HEK293 (cell line): Measurements from ENCODE around the gene PLCG2.

Source experiments
- CTCF ChIA-PET: fragments of 350-600 bp; formaldehyde crosslinking; extraction: SDS; loops from one replicate; lab custom pipeline; 2021; ENCODE audit warnings: antibody characterized with exemption; lab: Yijun Ruan, JAX
- POLR2A ChIA-PET: fragments of 300-600 bp; formaldehyde crosslinking; extraction: SDS; loops from one replicate; lab custom pipeline; 2020; ENCODE audit warnings: antibody characterized with exemption, inconsistent platforms; lab: Yijun Ruan, JAX
- H3K27ac ChIP-seq: fragments of 200-500 bp; sonication (Bioruptor generic); 2 replicates; pipeline ENCODE4 v1.5.1; 2014; ENCODE audit warnings: low read depth, low read length, control low read depth, inconsistent platforms; ENCODE audit errors: extremely low read depth
- H3K36me3 ChIP-seq, 2 experiments: fragments of 200-500 bp in 1 of 2; sonication (Bioruptor generic) in 1 of 2; 1 replicate in 1 of 2; 2 replicates in 1 of 2; pipeline ENCODE4 v1.5.1; 2014 to 2017; ENCODE audit warnings: inconsistent platforms in 2 of 2, low read length in 2 of 2; ENCODE audit not compliant: control insufficient read depth in 2 of 2, insufficient read depth in 1 of 2
- H3K4me1 ChIP-seq: fragments of 200-500 bp; sonication (Bioruptor generic); 2 replicates; pipeline ENCODE4 v1.5.1; 2014; ENCODE audit warnings: mild to moderate bottlenecking, low read length, inconsistent platforms; ENCODE audit not compliant: control insufficient read depth, insufficient read depth
- H3K4me3 ChIP-seq: 2 replicates; pipeline ENCODE4 v1.5.1; 2011; ENCODE audit warnings: low read depth, mild to moderate bottlenecking, control low read depth, low read length, moderate library complexity
- H3K9me3 ChIP-seq: fragments of 200-500 bp; sonication (Bioruptor generic); 2 replicates; pipeline ENCODE4 v1.5.1; 2014; ENCODE audit warnings: low read depth, low read length, inconsistent platforms; ENCODE audit not compliant: control insufficient read depth, insufficient read depth
- EGR2 ChIP-seq: fragments of 450-650 bp; formaldehyde crosslinking; IDR thresholded peaks from 2 replicates; pipeline ENCODE4 v1.5.1; 2016; ENCODE audit warnings: low read depth, missing biosample characterization, missing genetic modification characterization
- OVOL3 ChIP-seq: fragments of 450-650 bp; formaldehyde crosslinking; IDR thresholded peaks from 2 replicates; pipeline ENCODE4 v1.5.1; 2016; ENCODE audit warnings: missing biosample characterization, missing genetic modification characterization
- PRDM1 ChIP-seq: fragments of 450-650 bp; formaldehyde crosslinking; IDR thresholded peaks from 2 replicates; pipeline ENCODE4; 2016; ENCODE audit warnings: missing biosample characterization, missing genetic modification characterization
- SALL2 ChIP-seq: fragments of 450-650 bp; formaldehyde crosslinking; IDR thresholded peaks from 2 replicates; pipeline ENCODE4 v1.5.0; 2017; ENCODE audit warnings: missing biosample characterization, mild to moderate bottlenecking, missing genetic modification characterization, borderline replicate concordance
- SCRT2 ChIP-seq: fragments of 450-650 bp; formaldehyde crosslinking; IDR thresholded peaks from 2 replicates; pipeline ENCODE4 v1.5.1; 2016; ENCODE audit warnings: missing biosample characterization, missing genetic modification characterization
- SETDB1 ChIP-seq: IDR thresholded peaks from one replicate; pipeline ENCODE4 v1.6.1; 2017; ENCODE audit warnings: mild to moderate bottlenecking, low read length, moderate library complexity, mixed read lengths; ENCODE audit not compliant: insufficient read length
- TRIM28 ChIP-seq: IDR thresholded peaks from 2 replicates; pipeline ENCODE4 v1.6.1; 2011; ENCODE audit warnings: low read length, control low read depth, borderline replicate concordance
- YY1 ChIP-seq: fragments of 450-650 bp; formaldehyde crosslinking; IDR thresholded peaks from 2 replicates; pipeline ENCODE4 v1.5.1; 2018; ENCODE audit warnings: missing biosample characterization, missing genetic modification characterization
- YY2 ChIP-seq: fragments of 450-650 bp; formaldehyde crosslinking; IDR thresholded peaks from 2 replicates; pipeline ENCODE4 v1.5.1; 2016; ENCODE audit warnings: missing biosample characterization, missing genetic modification characterization
- ZBTB17 ChIP-seq: fragments of 450-650 bp; formaldehyde crosslinking; IDR thresholded peaks from 2 replicates; pipeline ENCODE4 v1.5.1; 2016; ENCODE audit warnings: missing biosample characterization, missing genetic modification characterization
- ZFP3 ChIP-seq: fragments of 450-650 bp; formaldehyde crosslinking; IDR thresholded peaks from 2 replicates; pipeline ENCODE4 v1.5.1; 2016; ENCODE audit warnings: low read depth, missing biosample characterization, missing genetic modification characterization
- ZNF112 ChIP-seq: fragments of 450-650 bp; formaldehyde crosslinking; IDR thresholded peaks from 2 replicates; pipeline ENCODE4 v1.5.0; 2017; ENCODE audit warnings: missing biosample characterization, missing genetic modification characterization
- ZNF175 ChIP-seq: fragments of 450-650 bp; formaldehyde crosslinking; IDR thresholded peaks from 2 replicates; pipeline ENCODE4 v1.5.1; 2016; ENCODE audit warnings: missing biosample characterization, missing genetic modification characterization
- ZNF211 ChIP-seq: fragments of 450-650 bp; formaldehyde crosslinking; IDR thresholded peaks from 2 replicates; pipeline ENCODE4 v1.5.1; 2016; ENCODE audit warnings: low read depth, missing biosample characterization, missing genetic modification characterization
- ZNF292 ChIP-seq: fragments of 450-650 bp; formaldehyde crosslinking; IDR thresholded peaks from 2 replicates; pipeline ENCODE4 v1.5.1; 2016; ENCODE audit warnings: low read depth, missing biosample characterization, missing genetic modification characterization, borderline replicate concordance
- ZNF423 ChIP-seq: fragments of 450-650 bp; formaldehyde crosslinking; IDR thresholded peaks from 2 replicates; pipeline ENCODE4 v1.5.1; 2016; ENCODE audit warnings: missing biosample characterization, missing genetic modification characterization
- ZNF549 ChIP-seq: fragments of 450-650 bp; IDR thresholded peaks from 2 replicates; pipeline ENCODE4 v1.5.1; 2018; ENCODE audit warnings: missing biosample characterization, missing genetic modification characterization, mild to moderate bottlenecking, inconsistent platforms, moderate library complexity
- ZNF600 ChIP-seq: fragments of 450-650 bp; formaldehyde crosslinking; IDR thresholded peaks from 2 replicates; pipeline ENCODE4 v1.5.1; 2016; ENCODE audit warnings: missing biosample characterization, missing genetic modification characterization
- ZNF610 ChIP-seq: fragments of 450-650 bp; formaldehyde crosslinking; IDR thresholded peaks from 2 replicates; pipeline ENCODE4 v1.5.1; 2016; ENCODE audit warnings: missing biosample characterization, missing genetic modification characterization, borderline replicate concordance
- ZNF626 ChIP-seq: fragments of 450-650 bp; sonication (Bioruptor Pico); formaldehyde crosslinking; IDR thresholded peaks from 2 replicates; pipeline ENCODE4 v1.5.1; 2018; ENCODE audit warnings: missing biosample characterization, missing genetic modification characterization, inconsistent platforms
- ZNF791 ChIP-seq: fragments of 450-650 bp; formaldehyde crosslinking; IDR thresholded peaks from 2 replicates; pipeline ENCODE4 v1.5.1; 2016; ENCODE audit warnings: missing biosample characterization, missing genetic modification characterization
- ZSCAN23 ChIP-seq: fragments of 450-650 bp; formaldehyde crosslinking; IDR thresholded peaks from 2 replicates; pipeline ENCODE4 v1.5.1; 2016; ENCODE audit warnings: missing biosample characterization, missing genetic modification characterization
- TF ChIP-seq, protein P1 (sequence below): fragments of 450-650 bp; formaldehyde crosslinking; IDR thresholded peaks from 2 replicates; pipeline ENCODE4 v1.5.1; 2016; ENCODE audit warnings: missing biosample characterization, missing genetic modification characterization
- TF ChIP-seq, protein P2 (sequence below): fragments of 450-650 bp; IDR thresholded peaks from 2 replicates; pipeline ENCODE4 v1.5.1; 2018; ENCODE audit warnings: missing biosample characterization, mild to moderate bottlenecking, missing genetic modification characterization
- TF ChIP-seq, protein P3 (sequence below): fragments of 450-650 bp; formaldehyde crosslinking; IDR thresholded peaks from 2 replicates; pipeline ENCODE4 v1.5.1; 2016; ENCODE audit warnings: missing biosample characterization, missing genetic modification characterization
- TF ChIP-seq, protein P4 (sequence below): fragments of 450-650 bp; formaldehyde crosslinking; IDR thresholded peaks from 2 replicates; pipeline ENCODE4 v1.5.1; 2016; ENCODE audit warnings: missing biosample characterization, missing genetic modification characterization
- TF ChIP-seq, protein P5 (sequence below): fragments of 450-650 bp; formaldehyde crosslinking; IDR thresholded peaks from 2 replicates; pipeline ENCODE4; 2016; ENCODE audit warnings: missing biosample characterization, missing genetic modification characterization

PLCG2 gene

DNA sequence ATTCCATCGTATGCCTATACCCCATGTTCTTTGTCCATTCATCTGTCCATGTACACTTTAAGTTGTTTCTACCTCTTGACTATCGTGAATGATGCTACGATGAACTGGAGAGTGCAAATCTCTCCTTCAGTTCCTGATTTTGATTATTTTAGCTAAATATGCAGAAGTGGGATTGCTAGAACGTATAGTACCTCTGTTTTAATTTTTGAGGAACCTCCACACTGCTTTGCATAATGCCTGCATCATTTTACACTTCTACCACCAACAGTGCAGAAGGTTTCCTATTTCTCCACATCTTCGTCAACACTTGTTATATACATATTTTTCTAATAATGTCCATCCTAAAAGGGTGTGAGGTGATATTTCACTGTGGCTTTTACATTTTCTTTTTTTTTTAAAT is 188.3 kb downstream of the PLCG2 start:
- Histone ChIP-seq H3K4me3 (no peak overlapping the region), H3K27ac (no peak overlapping the region), H3K9me3 (no peaks in the 10 kb centered on the region), H3K4me1 (no peaks in the 10 kb centered on the region)
- CTCF ChIA-PET = no interaction called here
- TF ChIP-seq, protein P1, sequence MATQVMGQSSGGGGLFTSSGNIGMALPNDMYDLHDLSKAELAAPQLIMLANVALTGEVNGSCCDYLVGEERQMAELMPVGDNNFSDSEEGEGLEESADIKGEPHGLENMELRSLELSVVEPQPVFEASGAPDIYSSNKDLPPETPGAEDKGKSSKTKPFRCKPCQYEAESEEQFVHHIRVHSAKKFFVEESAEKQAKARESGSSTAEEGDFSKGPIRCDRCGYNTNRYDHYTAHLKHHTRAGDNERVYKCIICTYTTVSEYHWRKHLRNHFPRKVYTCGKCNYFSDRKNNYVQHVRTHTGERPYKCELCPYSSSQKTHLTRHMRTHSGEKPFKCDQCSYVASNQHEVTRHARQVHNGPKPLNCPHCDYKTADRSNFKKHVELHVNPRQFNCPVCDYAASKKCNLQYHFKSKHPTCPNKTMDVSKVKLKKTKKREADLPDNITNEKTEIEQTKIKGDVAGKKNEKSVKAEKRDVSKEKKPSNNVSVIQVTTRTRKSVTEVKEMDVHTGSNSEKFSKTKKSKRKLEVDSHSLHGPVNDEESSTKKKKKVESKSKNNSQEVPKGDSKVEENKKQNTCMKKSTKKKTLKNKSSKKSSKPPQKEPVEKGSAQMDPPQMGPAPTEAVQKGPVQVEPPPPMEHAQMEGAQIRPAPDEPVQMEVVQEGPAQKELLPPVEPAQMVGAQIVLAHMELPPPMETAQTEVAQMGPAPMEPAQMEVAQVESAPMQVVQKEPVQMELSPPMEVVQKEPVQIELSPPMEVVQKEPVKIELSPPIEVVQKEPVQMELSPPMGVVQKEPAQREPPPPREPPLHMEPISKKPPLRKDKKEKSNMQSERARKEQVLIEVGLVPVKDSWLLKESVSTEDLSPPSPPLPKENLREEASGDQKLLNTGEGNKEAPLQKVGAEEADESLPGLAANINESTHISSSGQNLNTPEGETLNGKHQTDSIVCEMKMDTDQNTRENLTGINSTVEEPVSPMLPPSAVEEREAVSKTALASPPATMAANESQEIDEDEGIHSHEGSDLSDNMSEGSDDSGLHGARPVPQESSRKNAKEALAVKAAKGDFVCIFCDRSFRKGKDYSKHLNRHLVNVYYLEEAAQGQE (tag by site-specific recombination) = no peak
- no peak for TF ChIP-seq ZSCAN23 (tag by site-specific recombination)
- no peak for TF ChIP-seq ZNF626
- TF ChIP-seq YY1 (tag by site-specific recombination) = no peak
- TF ChIP-seq ZNF610 (tag by site-specific recombination) = no peak
- no peak for TF ChIP-seq ZNF211 (tag by site-specific recombination)
- TF ChIP-seq, protein P2, sequence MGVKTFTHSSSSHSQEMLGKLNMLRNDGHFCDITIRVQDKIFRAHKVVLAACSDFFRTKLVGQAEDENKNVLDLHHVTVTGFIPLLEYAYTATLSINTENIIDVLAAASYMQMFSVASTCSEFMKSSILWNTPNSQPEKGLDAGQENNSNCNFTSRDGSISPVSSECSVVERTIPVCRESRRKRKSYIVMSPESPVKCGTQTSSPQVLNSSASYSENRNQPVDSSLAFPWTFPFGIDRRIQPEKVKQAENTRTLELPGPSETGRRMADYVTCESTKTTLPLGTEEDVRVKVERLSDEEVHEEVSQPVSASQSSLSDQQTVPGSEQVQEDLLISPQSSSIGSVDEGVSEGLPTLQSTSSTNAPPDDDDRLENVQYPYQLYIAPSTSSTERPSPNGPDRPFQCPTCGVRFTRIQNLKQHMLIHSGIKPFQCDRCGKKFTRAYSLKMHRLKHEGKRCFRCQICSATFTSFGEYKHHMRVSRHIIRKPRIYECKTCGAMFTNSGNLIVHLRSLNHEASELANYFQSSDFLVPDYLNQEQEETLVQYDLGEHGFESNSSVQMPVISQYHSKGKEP (tag by site-specific recombination) = no peak
- TF ChIP-seq OVOL3 = no peak
- no peak for TF ChIP-seq ZNF600 (tag by site-specific recombination)
- no peak for TF ChIP-seq ZNF549
- no peak for TF ChIP-seq ZNF423 (tag by site-specific recombination)
- no peak for TF ChIP-seq EGR2 (tag by site-specific recombination)
- TF ChIP-seq ZNF292 (tag by site-specific recombination) = no peak
- TF ChIP-seq, all 188 proteins: peak for 0
- POLR2A ChIA-PET = no interaction called here
- no peaks in the 10 kb centered on the region for H3K36me3 ChIP-seq

DNA sequence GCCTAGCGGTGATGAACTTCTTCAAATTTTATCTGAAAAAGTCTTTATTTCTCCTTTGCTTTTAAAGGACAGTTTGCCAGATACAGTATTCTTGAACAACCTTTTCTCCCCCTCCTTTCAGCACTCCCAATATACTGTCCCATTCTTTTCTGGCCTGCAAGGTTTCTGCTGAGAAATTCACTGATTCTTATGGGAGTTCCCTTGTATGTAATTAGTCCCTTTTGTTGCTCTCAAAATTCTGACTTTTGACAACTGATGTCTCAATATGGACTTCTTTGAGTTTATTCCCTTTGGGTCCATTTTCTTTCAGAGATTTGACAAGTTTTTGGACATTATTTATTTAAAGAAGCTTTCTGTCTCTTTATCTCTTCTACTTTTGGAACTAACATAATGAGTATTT is 192.8 kb downstream of the PLCG2 start:
- Histone ChIP-seq H3K9me3 (no peaks in the 10 kb centered on the region), H3K4me3 (no peak overlapping the region), H3K27ac (no peak overlapping the region), H3K36me3 (no peaks in the 10 kb centered on the region), H3K4me1 (no peaks in the 10 kb centered on the region)
- ChIA-PET POLR2A (no interaction called here), CTCF (interaction anchor here (0.6 kb wide), 1 partner anchor 474 kb away, joined by 4 read pairs; no protein-coding TSS in a partner anchor)
- TF ChIP-seq PRDM1 (tag by site-specific recombination) = no peak
- TF ChIP-seq ZNF175 (tag by site-specific recombination) = no peak
- TF ChIP-seq TRIM28 = peak; percentile 88; the same call in 1 of the 2 replicates
- no peak for TF ChIP-seq YY2
- no peak for TF ChIP-seq ZSCAN23 (tag by site-specific recombination)
- TF ChIP-seq, protein P3, sequence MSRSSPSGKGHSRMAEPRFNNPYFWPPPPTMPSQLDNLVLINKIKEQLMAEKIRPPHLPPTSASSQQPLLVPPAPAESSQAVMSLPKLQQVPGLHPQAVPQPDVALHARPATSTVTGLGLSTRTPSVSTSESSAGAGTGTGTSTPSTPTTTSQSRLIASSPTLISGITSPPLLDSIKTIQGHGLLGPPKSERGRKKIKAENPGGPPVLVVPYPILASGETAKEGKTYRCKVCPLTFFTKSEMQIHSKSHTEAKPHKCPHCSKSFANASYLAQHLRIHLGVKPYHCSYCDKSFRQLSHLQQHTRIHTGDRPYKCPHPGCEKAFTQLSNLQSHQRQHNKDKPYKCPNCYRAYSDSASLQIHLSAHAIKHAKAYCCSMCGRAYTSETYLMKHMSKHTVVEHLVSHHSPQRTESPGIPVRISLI = no peak
- peak; percentile 95 for TF ChIP-seq ZNF791 (tag by site-specific recombination)
- TF ChIP-seq SETDB1 = peak; percentile 89
- TF ChIP-seq, protein P4, sequence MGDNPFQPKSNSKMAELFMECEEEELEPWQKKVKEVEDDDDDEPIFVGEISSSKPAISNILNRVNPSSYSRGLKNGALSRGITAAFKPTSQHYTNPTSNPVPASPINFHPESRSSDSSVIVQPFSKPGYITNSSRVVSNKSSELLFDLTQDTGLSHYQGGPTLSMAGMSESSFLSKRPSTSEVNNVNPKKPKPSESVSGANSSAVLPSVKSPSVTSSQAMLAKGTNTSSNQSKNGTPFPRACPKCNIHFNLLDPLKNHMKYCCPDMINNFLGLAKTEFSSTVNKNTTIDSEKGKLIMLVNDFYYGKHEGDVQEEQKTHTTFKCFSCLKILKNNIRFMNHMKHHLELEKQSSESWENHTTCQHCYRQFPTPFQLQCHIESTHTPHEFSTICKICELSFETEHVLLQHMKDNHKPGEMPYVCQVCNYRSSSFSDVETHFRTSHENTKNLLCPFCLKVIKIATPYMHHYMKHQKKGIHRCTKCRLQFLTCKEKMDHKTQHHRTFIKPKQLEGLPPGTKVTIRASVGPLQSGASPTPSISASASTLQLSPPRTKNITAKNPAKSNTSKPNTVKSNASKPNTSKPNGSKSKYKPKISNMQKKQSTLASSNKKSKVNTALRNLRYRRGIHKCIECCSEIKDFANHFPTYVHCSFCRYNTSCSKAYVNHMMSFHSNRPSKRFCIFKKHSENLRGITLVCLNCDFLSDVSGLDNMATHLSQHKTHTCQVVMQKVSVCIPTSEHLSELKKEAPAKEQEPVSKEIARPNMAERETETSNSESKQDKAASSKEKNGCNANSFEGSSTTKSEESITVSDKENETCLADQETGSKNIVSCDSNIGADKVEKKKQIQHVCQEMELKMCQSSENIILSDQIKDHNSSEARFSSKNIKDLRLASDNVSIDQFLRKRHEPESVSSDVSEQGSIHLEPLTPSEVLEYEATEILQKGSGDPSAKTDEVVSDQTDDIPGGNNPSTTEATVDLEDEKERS = no peak
- no peak for TF ChIP-seq ZFP3 (tag by site-specific recombination)
- no peak for TF ChIP-seq SALL2 (tag by site-specific recombination)
- TF ChIP-seq, protein P5, sequence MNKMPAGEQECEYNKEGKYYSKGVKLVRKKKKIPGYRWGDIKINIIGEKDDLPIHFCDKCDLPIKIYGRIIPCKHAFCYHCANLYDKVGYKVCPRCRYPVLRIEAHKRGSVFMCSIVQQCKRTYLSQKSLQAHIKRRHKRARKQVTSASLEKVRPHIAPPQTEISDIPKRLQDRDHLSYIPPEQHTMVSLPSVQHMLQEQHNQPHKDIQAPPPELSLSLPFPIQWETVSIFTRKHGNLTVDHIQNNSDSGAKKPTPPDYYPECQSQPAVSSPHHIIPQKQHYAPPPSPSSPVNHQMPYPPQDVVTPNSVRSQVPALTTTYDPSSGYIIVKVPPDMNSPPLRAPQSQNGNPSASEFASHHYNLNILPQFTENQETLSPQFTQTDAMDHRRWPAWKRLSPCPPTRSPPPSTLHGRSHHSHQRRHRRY (tag by site-specific recombination) = no peak
- TF ChIP-seq ZBTB17 = no peak
- TF ChIP-seq ZNF112 (tag by site-specific recombination) = no peak
- TF ChIP-seq SCRT2 = no peak
